LNCaP clone FGC (cell line): ENCODE measurements around the gene DDR2.

ENCODE experiments used
- DNase-seq: peaks from one replicate; pipeline ENCODE4 v3.0.0-alpha.2; 2011; ENCODE audit warnings: low read depth
- H3K4me3 ChIP-seq: 2 replicates; pipeline ENCODE4 v1.5.1; 2011; ENCODE audit warnings: mild to moderate bottlenecking, low read depth, low read length, control low read depth
- TF ChIP-seq, protein P1 (sequence below): IDR thresholded peaks from 2 replicates; pipeline ENCODE4 v1.5.1; 2012; ENCODE audit warnings: mild to moderate bottlenecking; ENCODE audit not compliant: control insufficient read depth, insufficient read depth; ENCODE audit errors: extremely low read depth

DDR2 gene

DNA sequence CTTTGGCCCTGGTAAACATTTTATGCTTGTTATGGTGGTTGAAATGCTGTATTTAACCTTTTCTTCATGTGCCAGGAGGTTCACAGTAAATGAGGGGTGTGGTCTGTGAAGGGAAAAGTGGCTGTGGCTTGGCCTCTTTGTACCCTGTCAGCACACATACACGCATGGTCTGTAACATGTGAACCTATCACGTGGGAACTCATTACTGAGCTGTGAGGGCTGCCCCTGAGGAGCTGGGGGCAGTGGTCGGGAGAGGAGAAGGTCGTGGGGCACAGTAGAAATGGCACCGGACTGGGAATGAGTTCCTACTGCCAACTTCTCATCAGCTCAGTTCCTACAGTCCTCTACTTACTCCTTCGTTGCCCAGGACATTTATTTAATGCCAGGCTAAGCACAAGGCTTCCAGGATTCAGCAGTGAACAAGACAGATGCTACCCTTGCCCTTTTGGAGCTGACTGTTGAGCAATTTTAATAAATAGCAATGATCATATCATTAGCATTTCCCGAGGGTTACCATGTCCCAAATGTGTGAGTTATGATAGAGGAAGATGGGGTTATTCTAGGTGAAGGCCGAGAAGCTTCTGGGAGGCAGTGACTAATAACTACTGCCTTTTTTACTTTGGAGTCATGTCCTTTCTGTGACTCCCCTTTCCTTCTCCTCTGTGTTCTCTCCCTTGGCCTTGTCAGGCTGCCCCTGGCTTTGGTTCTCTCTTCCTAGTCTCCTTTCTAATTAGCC lies 38.8 kb downstream of the DDR2 start:
- H3K4me3 ChIP-seq: no peak overlapping the region
- TF ChIP-seq, protein P1, sequence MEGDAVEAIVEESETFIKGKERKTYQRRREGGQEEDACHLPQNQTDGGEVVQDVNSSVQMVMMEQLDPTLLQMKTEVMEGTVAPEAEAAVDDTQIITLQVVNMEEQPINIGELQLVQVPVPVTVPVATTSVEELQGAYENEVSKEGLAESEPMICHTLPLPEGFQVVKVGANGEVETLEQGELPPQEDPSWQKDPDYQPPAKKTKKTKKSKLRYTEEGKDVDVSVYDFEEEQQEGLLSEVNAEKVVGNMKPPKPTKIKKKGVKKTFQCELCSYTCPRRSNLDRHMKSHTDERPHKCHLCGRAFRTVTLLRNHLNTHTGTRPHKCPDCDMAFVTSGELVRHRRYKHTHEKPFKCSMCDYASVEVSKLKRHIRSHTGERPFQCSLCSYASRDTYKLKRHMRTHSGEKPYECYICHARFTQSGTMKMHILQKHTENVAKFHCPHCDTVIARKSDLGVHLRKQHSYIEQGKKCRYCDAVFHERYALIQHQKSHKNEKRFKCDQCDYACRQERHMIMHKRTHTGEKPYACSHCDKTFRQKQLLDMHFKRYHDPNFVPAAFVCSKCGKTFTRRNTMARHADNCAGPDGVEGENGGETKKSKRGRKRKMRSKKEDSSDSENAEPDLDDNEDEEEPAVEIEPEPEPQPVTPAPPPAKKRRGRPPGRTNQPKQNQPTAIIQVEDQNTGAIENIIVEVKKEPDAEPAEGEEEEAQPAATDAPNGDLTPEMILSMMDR: no peak
- no peak for DNase-seq

DNA sequence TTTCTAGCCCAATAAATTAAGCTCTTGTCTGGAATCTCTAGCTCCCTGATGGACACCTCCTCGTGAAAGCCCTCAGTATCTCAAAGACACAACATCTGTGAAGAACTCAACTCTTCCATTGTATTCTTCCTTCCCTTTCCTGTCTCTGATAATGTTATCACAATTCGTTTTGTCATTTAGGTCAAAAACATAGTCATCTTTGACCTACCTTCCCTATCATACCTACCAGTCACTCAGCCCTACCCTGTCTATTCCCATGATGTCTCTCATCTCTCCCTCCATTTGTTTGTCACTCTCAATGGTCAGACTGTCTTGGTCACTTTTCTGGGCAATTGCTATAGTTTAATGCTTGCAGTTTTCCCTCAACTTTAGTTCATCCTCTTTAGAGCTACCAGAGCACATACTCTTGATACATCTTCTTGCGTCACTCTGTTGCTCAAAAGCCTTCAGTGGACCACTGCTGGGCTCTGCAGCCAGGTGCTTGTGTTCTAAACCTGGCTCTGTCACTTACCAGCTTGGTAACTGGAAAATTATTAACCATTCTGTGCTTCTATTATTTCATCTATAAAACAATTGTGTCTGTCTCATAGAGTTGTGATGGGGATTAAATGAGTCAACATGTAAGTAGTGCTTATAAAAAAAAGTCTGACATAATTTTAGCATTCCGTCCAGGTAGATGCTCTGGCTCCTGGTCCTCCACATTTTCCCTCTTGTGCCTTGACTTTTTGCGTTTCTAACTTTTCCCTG lies 39.6 kb downstream of the DDR2 start:
- TF ChIP-seq, protein P1: no peak
- no peak for DNase-seq
- no peak overlapping the region for H3K4me3 ChIP-seq

DNA sequence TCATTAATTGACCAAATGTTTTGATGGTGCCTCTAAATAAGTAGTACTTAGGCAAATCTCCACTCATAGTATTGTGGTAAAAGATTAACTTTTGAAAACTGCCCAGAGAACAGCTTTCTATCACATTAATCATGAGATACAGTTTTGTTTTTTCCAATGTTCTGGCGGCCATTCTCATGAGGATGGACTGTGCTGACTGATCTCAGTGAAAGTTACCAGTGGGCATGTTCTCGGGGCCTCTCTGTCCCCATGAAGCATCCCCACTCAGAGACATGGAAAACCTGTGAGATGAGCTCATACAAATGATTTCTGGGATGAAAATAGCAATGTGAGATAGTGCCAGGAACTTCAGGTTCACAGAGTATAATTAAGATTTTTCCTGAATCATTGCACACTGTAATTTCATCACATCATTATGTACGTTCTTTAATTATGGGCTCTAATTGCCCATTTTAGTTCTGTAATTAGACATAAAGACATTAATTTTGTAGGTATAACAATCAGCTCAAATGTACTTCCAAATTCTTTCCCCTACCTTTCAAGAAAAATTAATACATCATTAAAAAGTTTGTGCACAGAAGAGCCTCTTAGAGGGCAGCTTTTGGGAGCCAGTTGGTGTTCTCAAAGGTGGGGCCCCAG lies 40.5 kb downstream of the DDR2 start:
- DNase-seq: no peak
- TF ChIP-seq, protein P1: no peak
- no peak overlapping the region for H3K4me3 ChIP-seq

DNA sequence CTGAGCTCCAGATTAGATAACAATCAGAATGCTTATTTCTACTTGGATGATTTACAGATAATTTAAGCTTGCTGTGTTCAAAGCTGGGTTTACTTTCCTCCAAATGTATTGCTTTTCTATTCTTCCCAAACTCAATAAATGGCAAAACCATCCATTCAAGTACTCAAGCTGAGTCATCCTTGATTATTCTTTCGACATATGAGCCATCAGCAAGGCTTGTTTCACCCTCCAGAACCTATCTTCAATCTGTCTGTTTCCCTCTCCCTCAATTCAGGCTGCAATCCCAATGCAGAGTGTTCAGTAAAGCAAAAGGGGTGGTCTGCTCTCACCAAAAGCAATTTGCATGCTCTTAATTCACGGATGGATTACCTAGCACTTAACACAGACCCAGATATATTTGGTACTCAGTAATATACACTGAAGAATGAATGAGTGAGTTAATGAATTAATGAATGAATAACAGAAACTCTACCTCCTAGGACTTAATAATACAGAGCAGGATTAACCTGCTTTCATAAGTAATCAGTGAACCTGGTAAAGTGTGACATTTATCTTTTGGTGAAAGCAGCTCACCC lies 41.9 kb downstream of the DDR2 start:
- TF ChIP-seq, protein P1: no peak
- H3K4me3 ChIP-seq: no peak overlapping the region
- no peak for DNase-seq

DNA sequence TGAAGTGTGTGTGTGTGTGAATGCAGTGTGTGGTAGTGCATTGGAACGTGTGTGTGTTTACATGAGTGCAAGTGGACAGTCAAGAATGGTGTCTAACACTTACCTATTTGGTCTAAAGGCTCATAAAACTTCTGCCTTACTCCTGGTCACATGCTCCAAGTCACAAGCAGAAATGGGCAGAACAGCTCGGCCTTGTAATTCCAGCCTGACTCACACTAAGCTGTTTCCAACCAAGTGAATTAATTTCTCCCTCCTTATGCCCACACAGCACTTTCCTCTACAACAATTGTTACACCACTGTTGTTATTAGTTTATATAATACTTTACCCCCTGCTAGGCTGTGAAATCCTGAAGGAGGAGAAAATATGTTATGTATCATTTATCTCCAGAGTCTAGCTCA lies 43.8 kb downstream of the DDR2 start:
- peak; percentile 19 for DNase-seq
- TF ChIP-seq, protein P1: no peak
- H3K4me3 ChIP-seq: no peak overlapping the region

DNA sequence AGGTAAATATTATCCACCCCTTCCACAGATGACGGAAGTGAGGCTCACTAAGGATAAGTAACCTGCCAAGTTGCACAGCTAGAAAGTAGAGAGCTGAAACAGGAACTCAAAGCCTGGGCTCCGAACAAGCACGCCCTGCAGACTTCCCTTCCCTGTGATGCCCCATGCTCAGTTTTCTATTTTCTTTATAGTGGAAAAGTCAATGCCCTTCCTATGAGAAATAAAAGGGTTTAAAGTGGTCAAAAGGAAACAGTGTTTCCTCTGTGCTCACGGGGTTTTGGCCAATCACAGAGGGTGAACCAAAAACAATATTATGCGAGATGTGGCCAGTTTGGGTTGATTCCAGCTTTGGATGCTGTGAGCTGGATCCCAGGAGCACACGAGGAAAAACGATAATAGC lies 44.5 kb downstream of the DDR2 start:
- TF ChIP-seq, protein P1: no peak
- H3K4me3 ChIP-seq: no peak overlapping the region
- no peak for DNase-seq
